Dermis microvascular lymphatic vessel endothelial cell (primary cell): Measurements from ENCODE around the gene TUG1. TPM values are rescaled to one million over a fixed set of nuclear protein-coding genes. Genes with fewer than 3 reads are reported as not detected.

ENCODE experiments used
- DNase-seq, 2 donors: peaks; one replicate each; pipeline versions ENCODE4 v3.0.0 to v3.0.0-alpha.2; 2010; ENCODE audit warnings: low read depth in 2 of 2
- total RNA-seq: library from RNA; depleted of rRNA; stranded (reverse); fragments of >200 nt; gene quantifications from 2 replicates; pipeline ENCODE4 v1.2.1, GENCODE V29; 2014

The TUG1 gene
- total RNA-seq: 32.0 and 48.0 TPM in 2 replicates

DNA sequence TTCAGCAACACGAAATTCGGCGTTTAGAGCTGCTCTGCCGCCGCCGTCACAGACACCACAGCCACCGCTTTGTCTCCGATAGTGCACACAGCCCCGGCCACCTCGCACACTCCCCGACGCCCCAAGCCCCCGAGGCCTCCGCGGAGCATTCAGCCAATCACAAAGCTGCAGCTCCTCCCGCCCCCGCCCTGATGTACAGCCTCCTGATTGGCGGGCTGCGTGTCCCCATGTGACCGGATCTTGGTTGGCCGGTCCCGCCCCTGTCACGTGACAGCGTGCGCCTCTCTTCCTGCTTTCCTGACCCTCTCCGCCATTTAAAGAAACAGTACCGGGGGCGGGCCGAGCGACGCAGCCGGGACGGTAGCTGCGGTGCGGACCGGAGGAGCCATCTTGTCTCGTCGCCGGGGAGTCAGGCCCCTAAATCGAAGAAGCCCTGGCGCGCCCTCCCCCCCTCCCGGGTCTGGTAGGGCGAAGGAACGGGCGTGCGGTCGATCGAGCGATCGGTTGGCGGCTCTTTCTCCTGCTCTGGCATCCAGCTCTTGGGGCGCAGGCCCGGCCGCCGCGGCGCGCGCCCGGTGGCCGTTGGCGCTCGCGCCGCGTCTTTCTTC, at the start of gene TUG1:
TUG1 (plus strand) TSS at position 342 of the 608 bp plus-strand sequence.
- peak; percentile 96 to 100 for DNase-seq

DNA sequence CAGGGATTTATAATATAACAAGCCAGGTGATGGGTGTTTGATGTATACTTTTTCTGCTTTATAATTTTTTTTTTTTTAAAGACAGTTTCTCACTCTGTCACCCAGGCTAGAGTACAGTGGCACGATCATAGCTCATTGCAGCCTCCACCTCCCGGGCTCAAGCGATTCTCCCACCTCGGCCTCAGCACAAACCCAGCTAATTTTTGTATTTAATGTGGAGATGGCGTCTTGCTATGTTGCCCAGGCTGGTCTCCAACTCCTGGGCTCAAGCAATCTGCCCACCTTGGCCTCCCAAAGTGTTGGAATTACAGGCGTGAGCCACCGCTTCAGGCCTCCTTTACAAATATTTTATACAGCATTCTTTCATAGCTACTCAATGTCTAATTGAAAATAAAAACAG, 49.1 kb upstream of the TUG1 start:
- no peak for DNase-seq

- peak; percentile 31 to 68 for DNase-seq
Measured at GRCh38 chr22:30920407-30920806, 48.7 kb upstream of the TUG1 start.

- no peak for DNase-seq
Measured at GRCh38 chr22:30921108-30921507, 48.0 kb upstream of the TUG1 start.

- DNase-seq: peak; percentile 43 to 58
Measured at GRCh38 chr22:30922151-30922611, 46.9 kb upstream of the TUG1 start.

DNA sequence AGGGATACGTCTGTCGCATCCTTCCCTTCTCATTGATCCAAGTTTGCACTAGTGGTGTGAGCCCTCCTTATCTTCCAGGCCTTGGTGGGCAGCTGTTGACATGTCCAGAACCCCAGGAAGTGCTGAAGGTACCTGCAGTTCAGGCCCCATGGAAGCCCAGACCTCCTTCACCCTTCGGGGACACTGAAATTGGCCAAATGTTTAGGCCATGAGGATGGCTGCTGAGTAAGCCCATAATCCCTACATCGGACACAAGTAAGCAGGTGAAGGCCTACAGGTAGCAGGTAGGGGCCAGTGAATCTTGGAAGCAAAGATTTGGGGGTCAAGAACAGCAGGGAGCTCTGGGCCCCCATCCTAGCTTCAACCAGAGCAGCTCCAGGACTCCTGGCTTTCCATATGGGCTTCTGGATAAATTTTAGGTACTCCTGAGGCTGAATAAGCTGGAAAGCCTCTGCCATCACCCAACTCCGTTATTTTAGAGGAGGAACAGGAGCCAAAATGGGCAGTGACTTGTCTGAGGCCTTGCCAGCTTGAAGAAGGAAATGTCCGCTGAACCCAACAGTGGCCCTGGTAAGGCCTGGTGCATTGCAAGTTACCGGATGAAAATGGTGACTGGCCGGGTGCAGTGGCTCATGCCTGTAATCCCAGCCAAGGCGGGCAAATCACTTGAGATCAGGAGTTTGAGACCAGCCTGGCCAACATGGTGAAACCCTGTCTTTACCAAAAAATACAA, 45.7 kb upstream of the TUG1 start:
- DNase-seq: no peak

GRCh38 chr22:30925667-30926066, 43.4 kb upstream of the TUG1 start:
- DNase-seq: no peak

- DNase-seq: no peak
Measured at GRCh38 chr22:30926706-30927105, 42.4 kb upstream of the TUG1 start.

DNA sequence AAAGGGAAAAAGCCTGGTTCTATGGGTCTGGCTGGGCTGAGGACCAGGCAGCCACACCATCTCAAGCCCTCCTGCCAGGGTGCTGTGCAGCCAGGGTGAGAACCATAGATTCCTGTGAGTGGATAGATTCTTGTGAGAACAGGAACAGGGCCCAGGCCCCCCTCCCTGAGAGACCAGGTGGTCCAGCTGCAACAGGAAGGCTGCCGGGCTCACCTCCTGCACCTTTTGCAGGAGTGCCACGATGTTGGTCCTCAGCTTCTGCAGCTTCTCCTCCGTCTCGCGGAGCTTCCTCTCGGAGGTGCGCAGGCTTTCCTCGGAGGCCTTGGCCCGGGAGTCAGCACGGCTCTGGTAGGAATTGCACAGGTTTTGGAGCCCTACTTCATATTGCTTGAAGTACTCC, 41.3 kb upstream of the TUG1 start:
- DNase-seq: no peak

DNA sequence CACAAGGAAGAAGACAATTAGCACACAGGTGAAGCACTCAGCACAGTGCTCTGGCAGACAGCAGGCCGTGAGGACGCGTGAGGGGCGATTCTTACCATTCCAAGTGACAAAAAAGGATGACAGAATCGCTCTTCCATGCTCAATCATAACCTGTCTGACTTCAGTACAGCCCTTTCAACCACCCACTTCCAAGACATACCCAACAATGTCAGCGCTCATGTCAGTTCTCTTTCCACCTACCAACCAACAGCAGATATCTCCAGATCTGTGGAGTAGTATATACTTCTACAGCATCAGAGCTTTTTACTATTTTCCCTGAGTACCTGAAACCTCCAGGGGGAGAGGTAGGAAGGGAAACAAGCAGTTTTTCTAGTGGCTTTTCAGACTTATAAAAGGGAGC, 40.7 kb upstream of the TUG1 start:
- DNase-seq: no peak

GRCh38 chr22:30930228-30930627, 38.8 kb upstream of the TUG1 start:
- DNase-seq: no peak

GRCh38 chr22:30931541-30932300, 37.3 kb upstream of the TUG1 start:
- DNase-seq: no peak

DNA sequence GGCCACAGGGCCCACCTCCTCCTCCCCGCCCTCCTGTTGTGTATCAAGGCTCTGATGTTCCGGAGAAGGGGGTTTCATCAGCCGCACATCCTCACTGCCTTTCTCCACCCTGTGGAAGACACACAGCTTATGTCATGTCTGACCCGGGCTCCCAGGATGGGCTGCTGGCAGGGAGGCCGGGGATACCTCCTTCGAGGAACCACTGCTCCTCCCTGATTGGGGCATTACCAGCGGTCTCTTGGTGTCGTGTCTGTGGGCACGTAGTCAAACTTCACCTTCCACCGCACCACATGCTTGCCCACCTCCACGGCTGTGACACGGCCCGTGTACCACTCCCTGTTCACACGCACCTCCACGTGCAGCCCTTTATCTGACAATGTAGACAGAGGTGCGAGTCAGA, 36.4 kb upstream of the TUG1 start:
- DNase-seq: no peak

DNA sequence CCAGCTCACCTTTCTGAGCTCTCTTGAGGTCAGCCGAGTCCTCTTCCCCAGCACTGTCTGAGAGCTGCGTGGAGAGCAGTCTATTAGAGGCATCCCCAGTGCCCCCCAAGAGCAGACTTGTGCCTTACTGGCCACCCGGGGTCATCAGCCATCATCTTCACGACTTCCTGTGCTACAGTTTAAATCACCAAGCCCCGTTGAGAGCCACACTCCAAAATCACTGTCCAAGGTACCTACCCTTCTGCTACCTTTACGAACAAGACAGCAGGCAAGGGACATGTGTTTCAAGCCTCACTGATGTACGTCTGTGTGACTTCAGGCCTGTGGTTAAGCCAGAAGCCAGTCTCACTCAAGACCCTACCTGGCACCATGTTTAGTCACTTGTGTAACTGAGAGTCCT, 35.6 kb upstream of the TUG1 start:
- DNase-seq: no peak

GRCh38 chr22:30934053-30934452, 35.0 kb upstream of the TUG1 start:
- DNase-seq: no peak

DNA sequence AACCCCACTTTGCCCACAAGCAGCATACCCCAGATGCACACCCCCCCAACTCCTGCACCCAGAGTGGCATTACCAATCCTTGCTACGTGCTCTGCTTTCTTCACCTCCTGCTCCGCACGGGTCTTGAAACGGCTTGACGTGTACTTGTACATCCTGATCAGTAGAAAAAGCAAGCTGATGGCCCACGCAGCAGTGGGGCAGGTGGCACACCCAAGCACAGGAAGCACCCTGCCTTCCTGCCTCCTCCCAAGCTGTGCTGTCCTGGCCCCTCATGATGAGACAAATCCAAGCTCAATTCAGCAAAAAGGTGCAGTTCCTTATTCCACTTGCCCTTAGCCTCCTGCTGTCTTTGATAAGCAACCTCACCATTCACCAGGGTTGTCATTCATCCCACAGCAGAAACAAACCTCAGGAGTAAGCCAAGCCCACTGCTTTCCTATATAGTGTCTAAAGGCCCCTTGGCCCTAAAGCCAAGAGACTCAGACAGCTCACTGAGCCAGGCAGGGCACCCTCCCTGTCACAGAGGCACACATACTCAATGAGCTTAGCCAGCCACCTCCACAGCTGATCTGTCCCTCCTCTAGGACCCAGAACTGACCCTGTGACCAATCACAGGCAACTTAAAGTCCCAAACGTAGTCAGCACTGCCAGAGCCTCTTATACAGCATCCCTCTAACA, 28.2 kb upstream of the TUG1 start:
- no peak for DNase-seq

DNA sequence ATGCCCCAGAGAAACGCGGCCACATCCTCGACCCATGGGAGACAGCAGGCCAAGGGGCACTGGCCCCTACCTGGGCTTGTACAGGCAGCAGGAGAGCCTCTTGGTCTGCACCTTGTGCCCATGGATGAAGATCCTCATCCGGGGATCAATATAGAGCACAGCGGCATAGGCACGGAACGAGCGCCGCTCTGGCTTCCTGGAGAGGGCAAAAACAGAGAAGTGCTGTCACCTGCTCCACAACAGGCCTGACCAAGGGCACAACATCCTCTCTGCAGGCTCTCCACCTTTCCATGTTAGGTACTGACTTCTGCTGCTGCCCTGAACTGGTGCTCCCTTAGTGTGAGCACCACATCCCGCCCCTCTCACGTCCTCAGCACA, 27.7 kb upstream of the TUG1 start:
- no peak for DNase-seq

DNA sequence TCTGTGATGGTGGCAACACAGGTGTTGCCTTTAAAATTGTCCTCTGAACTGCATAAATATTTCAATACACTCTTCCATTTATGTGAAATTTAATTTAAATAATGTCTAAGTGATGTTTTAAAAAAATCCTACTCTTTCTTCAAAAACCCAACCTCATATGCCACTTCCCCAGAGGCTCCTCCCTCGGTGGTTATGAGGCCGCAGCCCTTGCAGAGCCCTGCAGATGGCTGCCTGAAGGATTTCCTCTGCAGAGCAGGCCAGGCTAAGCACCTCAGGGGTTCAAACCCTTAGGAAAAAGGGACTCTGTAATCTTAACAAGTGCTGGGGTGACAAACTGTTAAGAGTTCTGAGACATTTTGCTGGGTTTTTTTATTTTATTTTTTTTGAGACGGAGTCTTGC, 25.7 kb upstream of the TUG1 start:
- no peak for DNase-seq

DNA sequence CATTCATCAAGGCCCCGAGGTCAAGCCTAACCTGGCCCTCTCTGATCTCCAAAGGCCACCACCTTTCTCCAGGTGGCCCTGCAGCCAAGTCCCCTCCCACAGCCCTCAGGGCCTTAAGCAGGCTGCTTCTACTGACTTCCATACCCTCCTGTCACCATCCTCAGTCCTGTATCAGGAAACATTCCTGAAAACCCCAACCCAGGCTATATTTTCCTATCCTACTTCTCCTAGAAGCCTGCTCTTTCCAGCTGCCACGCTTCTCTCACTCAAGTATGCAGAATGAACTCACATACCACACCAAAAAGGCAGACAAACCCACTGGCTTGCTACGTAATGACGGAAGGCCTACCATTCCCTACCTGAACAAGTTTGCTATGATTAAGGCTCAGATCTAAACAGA, 24.1 kb upstream of the TUG1 start:
- no peak for DNase-seq

- no peak for DNase-seq
Measured at GRCh38 chr22:30945653-30946052, 23.4 kb upstream of the TUG1 start.

GRCh38 chr22:30946354-30946753, 22.7 kb upstream of the TUG1 start:
- DNase-seq: no peak

DNA sequence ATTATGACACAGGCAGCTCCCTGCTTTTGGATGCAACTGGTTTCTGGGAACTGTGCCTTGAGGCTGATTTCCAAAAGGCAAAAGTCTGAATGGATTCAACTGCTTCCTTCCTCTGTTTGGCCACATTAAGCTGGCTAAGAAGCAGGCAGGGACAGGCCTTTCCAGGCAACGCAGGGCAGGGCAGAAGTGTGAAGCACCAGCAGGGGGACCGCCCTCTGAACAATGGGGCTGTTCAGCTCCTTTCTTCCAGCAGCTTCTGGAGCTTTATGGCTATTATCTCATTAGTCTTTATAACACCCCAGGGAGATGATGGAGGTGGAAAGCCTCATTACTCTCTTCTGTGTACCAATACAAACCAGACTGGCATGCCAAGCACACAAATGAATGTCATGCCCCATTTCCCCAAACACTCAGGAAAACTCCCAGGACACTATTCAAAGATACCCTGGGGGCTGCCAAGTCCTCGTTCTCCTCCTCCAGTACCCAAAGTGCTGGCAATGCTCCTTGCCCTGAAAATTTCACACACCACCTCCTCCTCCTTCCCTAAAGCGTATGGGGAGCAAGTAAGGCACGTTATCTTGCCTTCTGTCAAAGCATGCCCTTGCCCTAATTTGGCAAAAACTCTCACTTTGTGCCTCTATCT, 21.8 kb upstream of the TUG1 start:
- DNase-seq: peak in 1 of 2 donors; percentile 32
